Panc1 (cell line): ENCODE data around the gene ZDHHC8. TPM values are rescaled to one million over a fixed set of nuclear protein-coding genes. Genes with fewer than 3 reads are reported as not detected.
A peak's percentile ranks its signal among the peaks of the same experiment; 100 is the strongest.

Experiments
- ATAC-seq: fragments of 200-7000 bp; cut with Tn5 transposase; 2 replicates; pipeline ENCODE4 v1.9.1; 2020; ENCODE audit warnings: mild to moderate bottlenecking, moderate library complexity
- BruUV-seq: library from RNA; stranded (reverse); fragments of 400-500 nt; replicated peaks from 2 replicates; lab custom pipeline; 2021; lab: Mats Ljungman, UMichigan
- CTCF ChIA-PET: fragments of 300-600 bp; sonication (Branson Sonifier 250); formaldehyde crosslinking; loops from one replicate; lab custom pipeline; 2022; ENCODE audit warnings: antibody characterized with exemption; lab: Charles Lee
- POLR2A ChIA-PET: fragments of 300-600 bp; sonication (Branson Sonifier 250); formaldehyde crosslinking; loops from one replicate; lab custom pipeline; 2022; ENCODE audit warnings: antibody characterized with exemption; lab: Charles Lee
- DNase-seq: peaks from one replicate; pipeline ENCODE4 v3.0.0-alpha.2; 2010; ENCODE audit warnings: low read depth, low spot score
- H3K27ac ChIP-seq: 2 replicates; pipeline ENCODE4 v1.5.1; 2011; ENCODE audit warnings: mild to moderate bottlenecking, low read length, inconsistent platforms
- H3K27me3 ChIP-seq: fragments of 200-500 bp; sonication (Bioruptor generic); 2 replicates; pipeline ENCODE4 v1.6.0; 2014; ENCODE audit warnings: low read length, inconsistent platforms; ENCODE audit not compliant: control insufficient read depth, insufficient read depth
- H3K36me3 ChIP-seq: fragments of 200-500 bp; sonication (Bioruptor generic); 2 replicates; pipeline ENCODE4 v1.5.1; 2014; ENCODE audit warnings: inconsistent platforms, mild to moderate bottlenecking, low read length, moderate library complexity; ENCODE audit not compliant: control insufficient read depth, insufficient read depth
- H3K4me1 ChIP-seq: 2 replicates; pipeline ENCODE4 v1.5.1; 2011; ENCODE audit warnings: inconsistent platforms, mild to moderate bottlenecking, low read length, moderate library complexity; ENCODE audit not compliant: control insufficient read depth, insufficient read depth
- H3K4me3 ChIP-seq, 2 experiments: 2 replicates each; pipeline ENCODE4 v1.5.1; 2011 to 2012; ENCODE audit warnings: low read depth in 2 of 2, low read length in 2 of 2, mild to moderate bottlenecking in 2 of 2, inconsistent platforms in 1 of 2, moderate library complexity in 1 of 2
- H3K9me3 ChIP-seq: fragments of 200-500 bp; sonication (Bioruptor generic); 2 replicates; pipeline ENCODE4 v1.5.1; 2014; ENCODE audit warnings: low read depth, mild to moderate bottlenecking, inconsistent platforms, low read length, moderate library complexity; ENCODE audit not compliant: control insufficient read depth, insufficient read depth
- CTCF ChIP-seq: fragments of 450-650 bp; IDR thresholded peaks from 2 replicates; pipeline ENCODE4 v1.5.1; 2017; ENCODE audit warnings: mild to moderate bottlenecking
- POLR2AphosphoS5 ChIP-seq: IDR thresholded peaks from 2 replicates; pipeline ENCODE4 v1.6.1; 2012; ENCODE audit warnings: mild to moderate bottlenecking, low read depth, low read length, moderate library complexity
- REST ChIP-seq, 2 experiments: IDR thresholded peaks; 2 replicates each; pipeline ENCODE4 v1.6.1; 2011 to 2012; ENCODE audit warnings: low read depth in 2 of 2, control low read depth in 1 of 2, low read length in 1 of 2, mild to moderate bottlenecking in 1 of 2, moderate library complexity in 1 of 2; ENCODE audit not compliant: insufficient read depth in 1 of 2
- SIN3A ChIP-seq: IDR thresholded peaks from 2 replicates; pipeline ENCODE4 v1.6.1; 2012; ENCODE audit warnings: low read depth, mild to moderate bottlenecking, low read length, moderate library complexity, borderline replicate concordance; ENCODE audit not compliant: insufficient read depth
- TCF7L2 ChIP-seq: IDR thresholded peaks from 2 replicates; pipeline ENCODE4 v1.6.1; 2011; ENCODE audit warnings: mild to moderate bottlenecking, low read depth, low read length, inconsistent platforms
- in situ Hi-C: cut with HindIII; loops from 2 replicates; pipeline ENCODE4 v1.10.0; 2016; ENCODE audit warnings: low sequenced_read_pairs, low pct_unique_long_range_greater_than_20kb
- intact Hi-C: fragments of 100-400 bp; cut with micrococcal nuclease; formaldehyde crosslinking; loops from one replicate; pipeline ENCODE4 v1.10.0; 2022; ENCODE audit not compliant: unreplicated experiment
- total RNA-seq: library from RNA; stranded (reverse); gene quantifications from one replicate; pipeline ENCODE4 v1.2.1, GENCODE V29; 2021; ENCODE audit not compliant: unreplicated experiment

ZDHHC8 gene
- total RNA-seq, 1 experiment from 2014 or later = 79.0 TPM

- Histone ChIP-seq H3K27ac (no peak overlapping the region), H3K27me3 (no peaks in the 10 kb centered on the region), H3K4me3 (no peak overlapping the region), H3K4me1 (no peaks in the 10 kb centered on the region), H3K36me3 (peaks cover 11% of the 10 kb centered on the region), H3K9me3 (no peaks in the 10 kb centered on the region)
- in situ Hi-C loops = no loop called here
- intact Hi-C loops = no loop called here
- TF ChIP-seq POLR2AphosphoS5 (no peak), SIN3A (no peak), TCF7L2 (no peak), CTCF (no peak), REST (IDR thresholded peaks at IDR 0.05; ENCODE audit: insufficient read depth in 1 of 2, low read depth in 2 of 2, low read length in 1 of 2) (no peak)
- ATAC-seq (no peak), DNase-seq (no peak)
- CTCF ChIA-PET = no interaction called here
- POLR2A ChIA-PET = interaction anchor here (0.6 kb wide), 1 partner anchor 370 kb away, joined by 12 read pairs; no protein-coding TSS in a partner anchor
- BruUV-seq = no TSS peak
Measured at GRCh38 chr22:20090730-20091240, 40.8 kb upstream of the ZDHHC8 start.

- H3K4me1 ChIP-seq = no peaks in the 10 kb centered on the region
- H3K27ac ChIP-seq = no peak overlapping the region
- CTCF ChIA-PET = no interaction called here
- peaks cover 13% of the 10 kb centered on the region for H3K36me3 ChIP-seq
- POLR2A ChIA-PET = no interaction called here
- no peaks in the 10 kb centered on the region for H3K27me3 ChIP-seq
- ATAC-seq = 0 out of 2 replicates have a peak, but pooled peaks have one; percentile 20
- no peak overlapping the region for H3K4me3 ChIP-seq
- in situ Hi-C loops = no loop called here
- H3K9me3 ChIP-seq = no peaks in the 10 kb centered on the region
- DNase-seq = no peak
- BruUV-seq = no TSS peak
- TF ChIP-seq SIN3A = no peak
- TF ChIP-seq REST (IDR thresholded peaks at IDR 0.05; ENCODE audit: insufficient read depth in 1 of 2, low read depth in 2 of 2, low read length in 1 of 2) = no peak
- no peak for TF ChIP-seq POLR2AphosphoS5
- no peak for TF ChIP-seq CTCF
- TF ChIP-seq TCF7L2 = no peak
- intact Hi-C loops = no loop called here
Measured at GRCh38 chr22:20091690-20092476, 39.7 kb upstream of the ZDHHC8 start.
